Liver (tissue), 3 donors: ENCODE data around the gene ATP11C.

Experiments
- ATF3 ChIP-seq: IDR thresholded peaks from 2 replicates; pipeline ENCODE4 v1.6.1; 2016; ENCODE audit warnings: antibody characterized with exemption
- CTCF ChIP-seq: fragments of 150-350 bp; IDR thresholded peaks from 2 replicates; pipeline ENCODE4 v1.5.1; 2017; ENCODE audit warnings: improper control_type of control experiment, low read depth, low read length; ENCODE audit not compliant: missing input control
- GABPA ChIP-seq, 2 donors: IDR thresholded peaks in 1 of 2; conservative IDR thresholded peaks in 1 of 2; 2 replicates each; pipeline ENCODE4 v1.6.1; 2016; ENCODE audit warnings: antibody characterized with exemption in 2 of 2, mild to moderate bottlenecking in 1 of 2, moderate library complexity in 1 of 2
- HNF4G ChIP-seq: IDR thresholded peaks from 2 replicates; pipeline ENCODE4 v1.6.1; 2016; ENCODE audit warnings: antibody characterized with exemption
- RAD21 ChIP-seq, 2 donors: IDR thresholded peaks; 2 replicates each; pipeline ENCODE4 v1.6.1; 2016; ENCODE audit warnings: antibody characterized with exemption in 2 of 2, mild to moderate bottlenecking in 2 of 2
- REST ChIP-seq: IDR thresholded peaks from 2 replicates; pipeline ENCODE4 v1.6.1; 2016; ENCODE audit warnings: antibody characterized with exemption, mild to moderate bottlenecking
- RXRA ChIP-seq, 2 donors: IDR thresholded peaks; 2 replicates each; pipeline ENCODE4 v1.6.1; 2017 to 2018; ENCODE audit warnings: antibody characterized with exemption in 2 of 2, mild to moderate bottlenecking in 1 of 2
- donor health status: healthy.
- donor health status: healthy.

- TF ChIP-seq GABPA (IDR thresholded peaks at IDR 0.05 in 1 of 2, conservative IDR thresholded peaks at IDR 0.05 in 1 of 2) (no peak), CTCF (no peak), HNF4G (no peak), ATF3 (no peak), RXRA (IDR thresholded peaks at IDR 0.05) (no peak), RAD21 (IDR thresholded peaks at IDR 0.05) (no peak), REST (no peak)
Observed at GRCh38 chrX:139776599-139776998, 156.3 kb downstream of the ATP11C start.
